ENCODE results near the gene ARFGAP1. TPM values are rescaled to one million over a fixed set of nuclear protein-coding genes. Genes with fewer than 3 reads are reported as not detected.

ARFGAP1 gene
- total and polyA plus RNA-seq, 2 of the 4 experiments (the other 2 are of a cell fraction) = 59.1 to 194 TPM

DNA sequence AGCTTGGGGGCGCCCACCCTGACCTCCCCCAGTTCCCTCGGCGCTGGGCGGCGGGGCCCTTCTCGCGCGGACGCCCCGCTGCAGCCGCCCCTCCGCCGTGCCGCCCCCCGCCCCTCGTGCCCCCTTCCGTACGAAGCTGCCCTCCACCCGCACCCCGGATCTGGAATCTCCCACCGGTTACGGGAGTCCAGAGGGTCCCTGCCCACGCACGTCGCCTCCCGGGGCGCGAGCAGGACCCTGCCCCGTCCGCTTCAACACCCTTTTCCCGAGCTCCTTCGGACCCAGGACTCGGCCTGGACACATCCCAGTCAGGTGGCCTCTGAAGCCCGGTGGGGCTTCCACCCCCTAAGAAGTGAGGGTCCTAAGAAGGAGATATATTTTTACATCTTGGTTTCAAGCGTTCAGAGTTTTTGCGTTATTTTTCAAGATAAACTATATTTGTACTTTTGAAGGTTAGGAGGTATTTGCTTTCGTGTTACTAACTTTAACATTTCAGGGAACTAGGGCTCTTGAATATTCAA lies 506 bp downstream of the ARFGAP1 start:
- Histone ChIP-seq H3K9me1 (ENCODE audit: insufficient read depth, low read length) (peaks cover 8% of the 10 kb centered on the region; the same call in 1 of the 2 replicates), H4K20me1 (ENCODE audit: insufficient read depth, low read length) (peaks cover 51% of the 10 kb centered on the region), H3K79me1 (ENCODE audit: low read depth in 1 of 2, low read length in 2 of 2) (peaks cover 8 to 46% of the 10 kb centered on the region in 2 experiments; a peak in 3 of 4 replicates), H3K23ac (ENCODE audit: low read depth, low read length) (peak overlapping the region; percentile 88), H2AK9ac (replicated peaks; ENCODE audit: low read depth, low read length, poor library complexity) (peak overlapping the region; percentile 98), H3K14ac (replicated peaks; ENCODE audit: low read depth, low read length) (peak overlapping the region; percentile 73), H2BK5ac (ENCODE audit: low read depth, low read length, poor library complexity, severe bottlenecking) (peak overlapping the region; percentile 58), H4K8ac (ENCODE audit: low read depth in 2 of 2, low read length in 2 of 2) (peak overlapping the region; percentile 57 to 75; a peak in 2 of 4 replicates), H3K27ac (ENCODE audit: insufficient read depth, low read length) (peak overlapping the region; percentile 78), H3K4ac (ENCODE audit: low read depth, low read length) (peak overlapping the region; percentile 85), H2BK20ac (ENCODE audit: low read depth, low read length) (no peak overlapping the region), H4K91ac (ENCODE audit: insufficient read depth, low read depth, low read length) (peak overlapping the region; percentile 35), H4K5ac (ENCODE audit: low read depth, low read length) (peak overlapping the region; percentile 47; the same call in 1 of the 2 replicates), H3K9me3 (ENCODE audit: control insufficient read depth, insufficient read depth, low read length) (no peaks in the 10 kb centered on the region), H2AK5ac (ENCODE audit: low read depth, low read length) (peak overlapping the region; percentile 88), H3K36me3 (ENCODE audit: control insufficient read depth, insufficient read depth, low read length) (peaks cover 26% of the 10 kb centered on the region), H3K27me3 (ENCODE audit: control insufficient read depth, insufficient read depth, low read length) (no peaks in the 10 kb centered on the region; the same call in 1 of the 2 replicates), H3K4me1 (ENCODE audit: control insufficient read depth, insufficient read depth, low read length) (peaks cover 12% of the 10 kb centered on the region), H2BK15ac (ENCODE audit: low read depth, low read length) (no peak overlapping the region), H3K56ac (ENCODE audit: extremely low read depth, insufficient read depth, low read length) (peak overlapping the region; percentile 51; the same call in 1 of the 2 replicates), H2BK120ac (ENCODE audit: low read depth, low read length) (no peak overlapping the region; the same call in 1 of the 2 replicates), H3K18ac (ENCODE audit: low read depth, low read length) (no peak overlapping the region), H3K4me2 (ENCODE audit: low read depth, low read length) (peak overlapping the region; percentile 97), H3K9ac (ENCODE audit: low read depth, low read length) (peak overlapping the region; percentile 95), H2AFZ (replicated peaks; ENCODE audit: low read length, poor library complexity) (peak overlapping the region; percentile 91), H3K4me3 (ENCODE audit: insufficient read depth, low read depth, low read length) (peak overlapping the region; percentile 72)
- WGBS, 2 experiments (ENCODE audit: extremely low coverage in 2 of 2, insufficient read length in 1 of 2) = no CpG with 5 or more reads among the region's 37 CpGs
- TF ChIP-seq CHD1 (IDR thresholded peaks at IDR 0.05; ENCODE audit: low read depth, low read length) (0 out of 2 replicates have a peak, but pooled peaks have one; percentile 21), CEBPB (IDR thresholded peaks at IDR 0.05; ENCODE audit: low read depth, low read length) (no peak)
- intact Hi-C loops (cut with micrococcal nuclease) (loop anchor here (5.0 kb wide), 2 partner anchors 41 to 56 kb away; partner anchors contain the start of gene YTHDF1), dilution Hi-C loops (cut with HindIII; ENCODE audit: low sequenced_read_pairs, unreplicated experiment) (no loop called here), in situ Hi-C loops (cut with MboI; ENCODE audit: low sequenced_read_pairs) (loop anchor here (5.0 kb wide), 1 partner anchor 41 kb away; no protein-coding TSS in a partner anchor)
- no TSS peak for BruUV-seq (replicated peaks)
- ATAC-seq (ENCODE audit: low read depth) = peak; percentile 13
- ChIA-PET CTCF (interaction anchor here (0.8 to 1.2 kb wide), 3 partner anchors 17 to 108 kb away, joined by 3 read pairs; no protein-coding TSS in a partner anchor), POLR2A (ENCODE audit: unreplicated experiment) (interaction anchor here (0.6 kb wide), 1 partner anchor 41 kb away, joined by 5 read pairs; no protein-coding TSS in a partner anchor)
- DNase-seq = no peak
